ENCODE measurements around the gene PRPF6.
A peak's percentile ranks its signal among the peaks of the same experiment; 100 is the strongest.

The PRPF6 gene

GRCh38 chr20:64045346-64046011 lies 64.5 kb downstream of the PRPF6 start:
- no peak for DNase-seq (ENCODE audit: low spot score)

GRCh38 chr20:64047046-64047389 lies 66.1 kb downstream of the PRPF6 start:
- DNase-seq (ENCODE audit: low spot score), result no peak

GRCh38 chr20:64047968-64048401 lies 67.1 kb downstream of the PRPF6 start:
- DNase-seq (ENCODE audit: low spot score), result no peak

- no peak for DNase-seq (ENCODE audit: low spot score)
Observed at GRCh38 chr20:64048402-64049044, 67.6 kb downstream of the PRPF6 start.

- DNase-seq (ENCODE audit: low spot score), result no peak
Observed at GRCh38 chr20:64049060-64049877, 68.3 kb downstream of the PRPF6 start, which contains the start of gene SOX18. TSS of gene SOX18 (minus strand) at chr20:64049639. CDS start at chr20:64049516, 123 bp downstream.

GRCh38 chr20:64049878-64050260 lies 68.9 kb downstream of the PRPF6 start:
- no peak for DNase-seq (ENCODE audit: low spot score)

- no peak for DNase-seq (ENCODE audit: low spot score)
Observed at GRCh38 chr20:64050261-64051032, 69.5 kb downstream of the PRPF6 start.

GRCh38 chr20:64051033-64051452 lies 70.1 kb downstream of the PRPF6 start:
- DNase-seq (ENCODE audit: low spot score), result no peak

GRCh38 chr20:64051561-64052325 lies 70.8 kb downstream of the PRPF6 start:
- DNase-seq (ENCODE audit: low spot score), result no peak

- no peak for DNase-seq (ENCODE audit: low spot score)
Observed at GRCh38 chr20:64052326-64052722, 71.4 kb downstream of the PRPF6 start.

GRCh38 chr20:64052987-64053840 lies 72.3 kb downstream of the PRPF6 start:
- no peak for DNase-seq (ENCODE audit: low spot score)

- peak; percentile 80 for DNase-seq (ENCODE audit: low spot score)
Observed at GRCh38 chr20:64053841-64054661, 73.1 kb downstream of the PRPF6 start.

GRCh38 chr20:64055396-64055892 lies 74.5 kb downstream of the PRPF6 start:
- DNase-seq (ENCODE audit: low spot score), result no peak

GRCh38 chr20:64055893-64056638 lies 75.1 kb downstream of the PRPF6 start:
- peak; percentile 58 for DNase-seq (ENCODE audit: low spot score)

GRCh38 chr20:64056639-64056888 lies 75.6 kb downstream of the PRPF6 start:
- no peak for DNase-seq (ENCODE audit: low spot score)

GRCh38 chr20:64056889-64057627 lies 76.1 kb downstream of the PRPF6 start:
- DNase-seq (ENCODE audit: low spot score), result no peak

GRCh38 chr20:64057628-64058498 lies 76.9 kb downstream of the PRPF6 start:
- peak; percentile 78 for DNase-seq (ENCODE audit: low spot score)

Measured in SK-N-DZ (cell line).